Ishikawa (cell line): Measurements from ENCODE around the gene DNAJC27.

Source experiments
- CEBPB ChIP-seq: IDR thresholded peaks from 2 replicates; pipeline ENCODE4 v1.6.1; 2012
- CREB1 ChIP-seq: IDR thresholded peaks from 2 replicates; pipeline ENCODE4 v1.6.1; 2012; ENCODE audit warnings: low read depth
- EGR1 ChIP-seq: IDR thresholded peaks from 2 replicates; pipeline ENCODE4 v1.6.1; 2012
- EP300 ChIP-seq: IDR thresholded peaks from 2 replicates; pipeline ENCODE4 v1.6.1; 2012; ENCODE audit warnings: borderline replicate concordance
- FOXM1 ChIP-seq: IDR thresholded peaks from 2 replicates; pipeline ENCODE4 v1.6.1; 2012; ENCODE audit warnings: low read depth, borderline replicate concordance
- NFIC ChIP-seq: IDR thresholded peaks from 2 replicates; pipeline ENCODE4 v1.6.1; 2012
- RAD21 ChIP-seq: IDR thresholded peaks from 2 replicates; pipeline ENCODE4 v1.6.1; 2012; ENCODE audit warnings: low read depth
- TAF1 ChIP-seq: IDR thresholded peaks from 2 replicates; pipeline ENCODE4 v1.6.1; 2012; ENCODE audit warnings: low read depth, mild to moderate bottlenecking
- TCF12 ChIP-seq: IDR thresholded peaks from 2 replicates; pipeline ENCODE4 v1.6.1; 2012; ENCODE audit warnings: low read depth
- TEAD4 ChIP-seq: IDR thresholded peaks from 2 replicates; pipeline ENCODE4 v1.6.1; 2012
- YY1 ChIP-seq: IDR thresholded peaks from 2 replicates; pipeline ENCODE4 v1.6.1; 2012; ENCODE audit warnings: low read depth
- ZBTB7A ChIP-seq: IDR thresholded peaks from 2 replicates; pipeline ENCODE4 v1.6.1; 2012; ENCODE audit warnings: low read depth
- TF ChIP-seq, protein P1 (sequence below): IDR thresholded peaks from 2 replicates; pipeline ENCODE4 v1.6.1; 2012
- TF ChIP-seq, protein P2 (sequence below): IDR thresholded peaks from 2 replicates; pipeline ENCODE4 v1.6.1; 2012
- TF ChIP-seq, protein P3 (sequence below): IDR thresholded peaks from 2 replicates; pipeline ENCODE4 v1.6.1; 2012; ENCODE audit warnings: low read depth, mild to moderate bottlenecking

Gene DNAJC27

DNA sequence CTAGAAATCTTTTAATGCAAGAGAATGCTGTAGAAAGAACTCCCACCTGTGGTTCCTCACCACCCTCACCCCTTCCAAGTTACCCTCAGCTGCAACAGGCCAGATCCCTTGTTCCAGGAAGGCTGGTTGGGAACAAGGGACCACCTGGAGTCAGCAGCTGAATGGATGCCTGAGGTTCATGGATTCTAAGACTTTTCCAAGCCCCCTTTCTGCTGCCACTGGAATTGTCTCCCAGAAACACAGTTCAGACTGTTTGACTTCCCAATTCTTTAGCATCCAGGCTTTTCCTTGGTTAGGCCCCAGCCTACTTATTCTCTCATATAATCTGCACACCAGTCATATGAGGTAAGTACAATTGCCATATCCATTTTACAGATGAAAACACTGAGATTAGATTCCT is 43.7 kb downstream of the DNAJC27 start:
- TF ChIP-seq, protein P1, sequence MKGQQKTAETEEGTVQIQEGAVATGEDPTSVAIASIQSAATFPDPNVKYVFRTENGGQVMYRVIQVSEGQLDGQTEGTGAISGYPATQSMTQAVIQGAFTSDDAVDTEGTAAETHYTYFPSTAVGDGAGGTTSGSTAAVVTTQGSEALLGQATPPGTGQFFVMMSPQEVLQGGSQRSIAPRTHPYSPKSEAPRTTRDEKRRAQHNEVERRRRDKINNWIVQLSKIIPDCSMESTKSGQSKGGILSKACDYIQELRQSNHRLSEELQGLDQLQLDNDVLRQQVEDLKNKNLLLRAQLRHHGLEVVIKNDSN, result no peak
- TF ChIP-seq CREB1 (no peak), TAF1 (no peak), RAD21 (no peak), ZBTB7A (no peak), FOXM1 (no peak), CEBPB (no peak), EP300 (no peak), TEAD4 (no peak)
- TF ChIP-seq, protein P2, sequence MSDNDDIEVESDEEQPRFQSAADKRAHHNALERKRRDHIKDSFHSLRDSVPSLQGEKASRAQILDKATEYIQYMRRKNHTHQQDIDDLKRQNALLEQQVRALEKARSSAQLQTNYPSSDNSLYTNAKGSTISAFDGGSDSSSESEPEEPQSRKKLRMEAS, result no peak

DNA sequence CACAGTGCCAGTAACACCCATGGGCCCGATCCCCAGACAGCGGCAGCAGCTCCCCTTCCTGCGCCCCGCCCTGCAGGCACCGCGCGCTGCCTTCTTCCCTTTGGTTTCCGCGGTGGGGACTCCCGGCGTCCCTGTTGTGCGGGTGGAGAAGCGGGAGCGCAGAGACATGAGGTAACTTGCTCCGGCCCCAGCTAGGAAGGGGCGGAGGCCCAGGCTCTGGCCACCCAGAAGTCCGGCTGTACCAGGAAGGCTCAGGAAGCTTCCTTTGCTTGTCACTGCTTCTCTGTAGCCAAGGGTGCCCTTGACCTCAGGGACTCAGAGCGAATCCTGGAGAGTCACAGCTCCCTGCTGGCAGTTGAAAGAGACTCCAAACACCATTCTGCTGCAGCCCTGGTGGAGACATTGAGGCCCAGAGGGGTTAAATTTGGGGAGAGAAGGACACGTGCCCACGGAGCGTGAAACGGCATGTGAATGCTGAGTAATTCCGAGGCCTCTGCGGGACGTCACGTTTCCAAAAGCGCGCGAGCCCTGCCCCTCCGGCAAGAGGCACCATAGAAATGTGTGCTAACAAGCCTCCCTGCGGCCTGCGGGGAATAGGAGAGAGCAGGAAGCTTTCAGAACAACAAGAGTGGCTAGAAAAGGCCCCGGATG is 45.0 kb downstream of the DNAJC27 start:
- no peak for TF ChIP-seq CREB1
- no peak for TF ChIP-seq FOXM1
- TF ChIP-seq CEBPB, result no peak
- TF ChIP-seq RAD21, result no peak
- no peak for TF ChIP-seq TAF1
- TF ChIP-seq NFIC, result no peak
- TF ChIP-seq EGR1, result no peak
- TF ChIP-seq EP300, result no peak
- TF ChIP-seq TCF12, result no peak
- no peak for TF ChIP-seq YY1
- TF ChIP-seq, protein P1, result no peak
- TF ChIP-seq, protein P3, sequence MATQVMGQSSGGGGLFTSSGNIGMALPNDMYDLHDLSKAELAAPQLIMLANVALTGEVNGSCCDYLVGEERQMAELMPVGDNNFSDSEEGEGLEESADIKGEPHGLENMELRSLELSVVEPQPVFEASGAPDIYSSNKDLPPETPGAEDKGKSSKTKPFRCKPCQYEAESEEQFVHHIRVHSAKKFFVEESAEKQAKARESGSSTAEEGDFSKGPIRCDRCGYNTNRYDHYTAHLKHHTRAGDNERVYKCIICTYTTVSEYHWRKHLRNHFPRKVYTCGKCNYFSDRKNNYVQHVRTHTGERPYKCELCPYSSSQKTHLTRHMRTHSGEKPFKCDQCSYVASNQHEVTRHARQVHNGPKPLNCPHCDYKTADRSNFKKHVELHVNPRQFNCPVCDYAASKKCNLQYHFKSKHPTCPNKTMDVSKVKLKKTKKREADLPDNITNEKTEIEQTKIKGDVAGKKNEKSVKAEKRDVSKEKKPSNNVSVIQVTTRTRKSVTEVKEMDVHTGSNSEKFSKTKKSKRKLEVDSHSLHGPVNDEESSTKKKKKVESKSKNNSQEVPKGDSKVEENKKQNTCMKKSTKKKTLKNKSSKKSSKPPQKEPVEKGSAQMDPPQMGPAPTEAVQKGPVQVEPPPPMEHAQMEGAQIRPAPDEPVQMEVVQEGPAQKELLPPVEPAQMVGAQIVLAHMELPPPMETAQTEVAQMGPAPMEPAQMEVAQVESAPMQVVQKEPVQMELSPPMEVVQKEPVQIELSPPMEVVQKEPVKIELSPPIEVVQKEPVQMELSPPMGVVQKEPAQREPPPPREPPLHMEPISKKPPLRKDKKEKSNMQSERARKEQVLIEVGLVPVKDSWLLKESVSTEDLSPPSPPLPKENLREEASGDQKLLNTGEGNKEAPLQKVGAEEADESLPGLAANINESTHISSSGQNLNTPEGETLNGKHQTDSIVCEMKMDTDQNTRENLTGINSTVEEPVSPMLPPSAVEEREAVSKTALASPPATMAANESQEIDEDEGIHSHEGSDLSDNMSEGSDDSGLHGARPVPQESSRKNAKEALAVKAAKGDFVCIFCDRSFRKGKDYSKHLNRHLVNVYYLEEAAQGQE, result no peak
- no peak for TF ChIP-seq ZBTB7A
- TF ChIP-seq, protein P2, result no peak
- TF ChIP-seq TEAD4, result no peak

DNA sequence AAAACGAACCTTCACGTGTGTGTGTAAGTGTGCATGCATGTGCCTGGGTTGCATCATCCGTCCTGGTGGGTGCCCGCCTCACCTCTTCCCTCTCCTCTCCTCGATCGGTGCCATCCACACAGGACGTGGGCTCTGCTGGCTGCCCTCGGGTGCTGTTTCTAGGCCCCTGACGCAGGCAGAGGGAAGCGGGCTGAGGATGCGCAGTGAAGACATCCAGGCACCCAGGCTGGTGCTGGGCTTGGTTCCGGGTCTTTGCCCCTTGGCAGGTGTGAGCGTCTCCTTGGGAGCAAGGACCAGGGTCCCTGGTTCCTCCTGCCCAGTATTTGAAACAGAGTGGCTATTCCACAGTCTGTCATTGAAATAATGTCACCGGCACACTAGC is 45.5 kb downstream of the DNAJC27 start:
- no peak for TF ChIP-seq TAF1
- no peak for TF ChIP-seq FOXM1
- TF ChIP-seq, protein P2, result no peak
- TF ChIP-seq CREB1, result no peak
- TF ChIP-seq YY1, result no peak

DNA sequence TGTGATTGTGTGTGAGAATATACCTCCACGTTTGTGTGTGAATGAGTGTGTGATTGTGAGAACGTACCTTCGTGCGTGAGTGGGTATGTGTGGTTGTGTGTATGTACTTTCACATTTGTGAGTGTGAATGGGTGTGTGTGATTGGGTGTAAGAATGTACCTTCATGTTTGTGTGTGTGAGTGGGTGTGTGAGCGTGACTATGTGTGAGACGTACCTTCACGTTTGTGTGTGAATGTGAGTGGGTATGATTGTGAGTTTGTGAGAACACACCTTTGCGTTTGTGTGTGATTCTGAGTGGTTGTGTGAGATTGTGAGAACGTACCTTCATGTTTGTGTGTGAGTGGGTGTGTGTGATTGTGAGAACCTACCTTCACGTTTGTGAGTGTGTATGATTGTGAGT is 45.9 kb downstream of the DNAJC27 start:
- no peak for TF ChIP-seq TCF12
- TF ChIP-seq TEAD4, result no peak
- no peak for TF ChIP-seq CREB1
- TF ChIP-seq RAD21, result no peak
- no peak for TF ChIP-seq EP300
- TF ChIP-seq TAF1, result no peak
- no peak for TF ChIP-seq ZBTB7A
- no peak for TF ChIP-seq CEBPB
- no peak for TF ChIP-seq YY1
- TF ChIP-seq, protein P1, result no peak
- no peak for TF ChIP-seq EGR1

DNA sequence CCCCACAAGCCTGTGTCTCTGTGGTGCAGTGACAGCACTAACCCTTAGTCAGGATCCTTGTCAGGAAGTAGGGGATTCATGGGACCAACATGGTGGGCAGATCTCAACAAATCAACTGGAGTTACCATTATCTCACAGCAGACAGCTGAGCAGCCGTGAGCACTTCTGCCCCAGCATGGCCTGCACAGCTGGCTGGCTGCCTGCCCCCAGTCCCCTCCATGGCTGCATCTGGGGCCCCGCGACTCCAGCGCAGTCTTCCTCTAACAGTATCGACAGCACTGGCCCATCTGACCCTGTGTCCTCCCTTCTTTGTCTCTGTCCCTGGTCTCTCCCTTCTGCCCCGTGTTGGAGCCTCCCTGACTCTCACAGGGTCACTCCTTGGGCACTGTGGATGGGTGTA is 47.0 kb downstream of the DNAJC27 start:
- TF ChIP-seq EGR1, result no peak
- TF ChIP-seq EP300, result no peak
- TF ChIP-seq CREB1, result no peak
- TF ChIP-seq YY1, result no peak
- TF ChIP-seq, protein P1, result no peak
- TF ChIP-seq, protein P2, result no peak
- TF ChIP-seq ZBTB7A, result no peak
- TF ChIP-seq TCF12, result no peak
- no peak for TF ChIP-seq FOXM1

DNA sequence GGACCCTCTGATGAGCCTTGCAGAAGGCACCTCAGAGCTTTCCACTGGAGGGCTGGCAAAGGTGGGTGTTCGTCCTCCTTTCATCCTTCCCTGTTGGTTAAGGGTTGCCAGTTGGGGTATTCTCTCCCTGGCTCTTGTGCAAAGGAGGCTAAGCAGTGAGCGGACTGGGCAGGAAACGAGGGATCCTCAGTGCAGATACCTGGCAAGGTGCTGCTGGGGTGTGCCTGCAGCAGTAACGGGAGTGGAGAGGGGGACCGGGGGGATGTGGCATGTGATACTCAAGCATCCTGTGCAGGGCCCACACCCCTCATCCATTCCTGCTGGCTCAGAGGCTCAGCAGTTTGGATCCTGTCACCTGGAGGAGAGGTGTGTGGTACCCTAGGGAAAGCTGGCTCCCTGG is 47.5 kb downstream of the DNAJC27 start:
- TF ChIP-seq EP300 (no peak), FOXM1 (no peak), NFIC (no peak)
- TF ChIP-seq, protein P3, result no peak
